ENCODE measurements around the gene ACSL6.

Gene ACSL6

GRCh38 chr5:131976414-131977211 lies 34.8 kb downstream of the ACSL6 start:
- DNase-seq = no peak

- DNase-seq = no peak
These were observed 36.3 kb downstream of the ACSL6 start for GRCh38 chr5:131974956-131975726.

- no peak for DNase-seq
These were observed 36.9 kb downstream of the ACSL6 start for GRCh38 chr5:131974622-131974955.

- DNase-seq = no peak
These were observed 37.4 kb downstream of the ACSL6 start for GRCh38 chr5:131974016-131974415.

GRCh38 chr5:131973089-131973712 lies 38.3 kb downstream of the ACSL6 start:
- no peak for DNase-seq

- DNase-seq = no peak
These were observed 43.0 kb downstream of the ACSL6 start for GRCh38 chr5:131968396-131968954.

GRCh38 chr5:131966551-131966950 lies 44.9 kb downstream of the ACSL6 start:
- DNase-seq = no peak

- DNase-seq = no peak
These were observed 45.5 kb downstream of the ACSL6 start for GRCh38 chr5:131965826-131966415.

- no peak for DNase-seq
These were observed 51.6 kb downstream of the ACSL6 start for GRCh38 chr5:131959906-131960305.

- DNase-seq = no peak
These were observed 52.3 kb downstream of the ACSL6 start for GRCh38 chr5:131959136-131959535.

- DNase-seq = no peak
These were observed 53.6 kb downstream of the ACSL6 start for GRCh38 chr5:131957721-131958441.

GRCh38 chr5:131953969-131954368 lies 57.5 kb downstream of the ACSL6 start:
- DNase-seq = no peak

- no peak for DNase-seq
These were observed 59.1 kb downstream of the ACSL6 start for GRCh38 chr5:131952301-131952857.

- no peak for DNase-seq
These were observed 60.8 kb downstream of the ACSL6 start for GRCh38 chr5:131950706-131951105.

GRCh38 chr5:131947445-131947844 lies 64.0 kb downstream of the ACSL6 start:
- no peak for DNase-seq

GRCh38 chr5:131945551-131946168 lies 65.8 kb downstream of the ACSL6 start, which contains the start of gene MEIKIN:
Gene MEIKIN, minus strand, starts transcription at chr5:131945663. Its CDS starts 158 bp downstream, at chr5:131945505.
- DNase-seq = no peak

GRCh38 chr5:131944702-131945550 lies 66.5 kb downstream of the ACSL6 start:
- no peak for DNase-seq

- DNase-seq = no peak
These were observed 67.5 kb downstream of the ACSL6 start for GRCh38 chr5:131943916-131944315.

- DNase-seq = no peak
These were observed 69.4 kb downstream of the ACSL6 start for GRCh38 chr5:131942016-131942415.

- DNase-seq = no peak
These were observed 71.6 kb downstream of the ACSL6 start for GRCh38 chr5:131939690-131940345.
